Fibroblast of skin of back (primary cell): ENCODE results near the gene NCOA5.
"Not testable (repeated sequence)": the region's sequence is repeated elsewhere in the genome, so short reads cannot be mapped to it uniquely, and the experiment has no call there.

Experiments used
- DNase-seq: peaks from one replicate; pipeline ENCODE4 v3.0.0-alpha.2; 2013

Gene NCOA5

DNA sequence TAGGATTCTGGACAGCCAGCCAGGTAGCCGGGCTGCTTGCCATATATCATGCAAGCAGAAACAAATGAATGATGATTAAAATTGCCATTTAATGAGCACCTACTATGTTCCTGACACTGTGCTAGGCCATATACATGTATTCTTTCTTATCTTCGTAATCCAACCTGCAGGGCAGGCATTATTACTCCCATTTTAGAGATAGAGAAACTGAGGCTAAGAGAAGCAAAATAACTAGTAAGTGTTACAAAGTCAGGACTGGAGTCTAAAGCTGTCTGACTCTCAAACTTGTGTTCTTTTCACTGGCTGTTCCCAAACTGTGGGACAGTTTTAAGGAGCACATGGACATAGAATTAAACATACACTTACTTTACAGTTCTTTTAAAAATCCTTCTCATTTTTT lies 30.4 kb upstream of the NCOA5 start:
- DNase-seq, result no peak

DNA sequence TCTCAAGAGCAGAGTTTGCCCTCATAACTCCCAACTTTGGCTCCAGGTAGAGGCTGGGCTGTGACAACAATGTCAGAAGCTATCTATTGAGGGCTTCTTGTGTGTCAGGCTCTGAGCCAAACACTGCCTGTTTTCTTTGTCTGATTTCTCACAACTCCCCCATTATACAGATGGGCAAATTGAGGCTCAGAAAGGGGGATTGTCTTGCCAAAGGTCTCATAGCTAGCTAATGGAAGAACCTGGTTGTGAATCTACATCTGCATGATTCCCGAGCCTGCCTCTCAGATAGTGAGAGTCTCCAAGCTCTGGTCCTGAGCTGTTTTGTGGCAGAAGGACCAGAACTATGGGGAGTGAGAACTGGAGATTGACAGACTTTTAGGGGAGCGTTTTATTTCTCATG lies 29.8 kb upstream of the NCOA5 start:
- DNase-seq, result no peak

DNA sequence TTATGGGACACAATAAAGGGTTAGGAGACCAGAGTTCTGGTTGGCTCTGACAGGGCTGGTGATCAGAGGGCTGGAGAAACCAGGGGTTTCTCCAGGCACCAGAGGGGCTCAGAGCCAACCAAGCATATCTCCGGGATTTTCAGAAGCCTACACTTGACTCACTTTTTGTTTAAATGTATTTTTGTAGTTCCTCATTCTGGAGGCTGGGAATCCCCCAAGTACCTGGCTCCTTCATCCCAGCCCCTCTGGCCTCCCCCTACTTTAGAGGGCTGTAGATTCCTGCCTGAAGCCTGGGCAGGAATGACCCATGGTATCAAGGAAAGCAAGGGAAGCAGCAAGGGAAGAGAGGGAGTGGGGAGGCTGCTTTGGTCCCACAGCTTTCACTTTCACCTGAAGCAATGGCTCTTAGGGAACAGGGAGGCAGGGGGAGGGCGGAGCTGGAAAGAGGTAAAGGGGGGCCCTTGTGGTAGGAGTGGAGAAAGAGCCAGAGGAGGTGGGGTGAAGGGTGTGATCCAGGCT lies 29.3 kb upstream of the NCOA5 start:
- DNase-seq, result no peak

GRCh38 chr20:46118481-46119020 lies 28.8 kb upstream of the NCOA5 start:
- peak; percentile 20 for DNase-seq

DNA sequence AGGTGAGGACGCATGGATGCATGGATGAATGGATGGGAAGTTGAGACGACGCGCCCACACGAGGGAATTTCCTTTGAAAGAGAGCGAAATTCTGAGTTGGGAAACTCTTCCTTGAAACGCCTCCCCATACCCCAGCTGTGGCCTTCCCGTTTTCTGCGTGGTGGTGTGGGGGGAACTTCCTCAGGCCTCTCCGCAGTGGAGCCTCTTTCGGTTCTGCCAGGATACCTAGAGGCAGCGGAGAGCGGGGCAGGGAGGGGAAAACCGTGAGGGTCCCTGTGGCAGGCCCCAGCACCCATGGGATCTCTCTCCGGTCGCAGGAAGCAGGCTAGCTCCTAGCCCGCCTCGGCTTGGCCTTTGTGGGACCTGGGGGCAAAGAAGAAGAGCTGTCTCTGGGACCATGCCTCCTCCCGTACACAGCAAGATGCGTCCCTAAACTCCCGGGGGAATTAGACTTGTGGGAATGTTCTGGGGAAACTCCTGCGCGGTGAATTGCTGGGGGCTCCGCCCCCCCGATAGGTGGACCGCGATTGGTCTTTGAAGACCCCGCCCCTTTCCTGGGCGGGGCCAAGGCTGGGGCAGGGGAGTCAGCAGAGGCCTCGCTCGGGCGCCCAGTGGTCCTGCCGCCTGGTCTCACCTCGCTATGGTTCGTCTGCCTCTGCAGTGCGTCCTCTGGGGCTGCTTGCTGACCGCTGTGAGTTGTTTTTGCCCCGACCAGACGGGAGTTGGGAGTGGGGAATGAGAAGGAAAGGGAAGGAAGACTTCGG lies 28.1 kb upstream of the NCOA5 start, which contains the start of gene CD40:
TSS of gene CD40 (plus strand) at position 611 of the 764 bp plus-strand sequence. CDS start at position 641, 30 bp downstream.
- DNase-seq, result peak; percentile 84

GRCh38 chr20:46114449-46114848 lies 24.7 kb upstream of the NCOA5 start:
- no peak for DNase-seq

DNA sequence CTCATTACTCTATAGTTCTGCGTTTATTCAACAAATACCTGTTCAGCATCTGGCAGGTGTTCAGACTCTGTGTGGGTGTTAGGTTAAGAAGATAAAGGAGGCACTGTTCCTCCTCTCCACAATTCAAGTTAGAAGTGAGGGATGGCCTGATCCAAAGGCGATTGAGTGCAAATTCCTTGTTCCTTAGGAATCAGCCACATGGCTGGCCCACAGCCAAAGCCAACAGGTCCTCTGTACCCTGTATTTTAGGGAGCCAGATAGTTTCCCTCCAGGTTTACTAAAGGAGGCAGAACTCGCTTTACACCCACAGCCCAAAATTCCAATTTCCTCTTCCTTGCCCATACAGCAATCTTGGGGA lies 23.3 kb upstream of the NCOA5 start:
- no peak for DNase-seq

- DNase-seq, result no peak
Observed at GRCh38 chr20:46112430-46113112, 22.8 kb upstream of the NCOA5 start.

DNA sequence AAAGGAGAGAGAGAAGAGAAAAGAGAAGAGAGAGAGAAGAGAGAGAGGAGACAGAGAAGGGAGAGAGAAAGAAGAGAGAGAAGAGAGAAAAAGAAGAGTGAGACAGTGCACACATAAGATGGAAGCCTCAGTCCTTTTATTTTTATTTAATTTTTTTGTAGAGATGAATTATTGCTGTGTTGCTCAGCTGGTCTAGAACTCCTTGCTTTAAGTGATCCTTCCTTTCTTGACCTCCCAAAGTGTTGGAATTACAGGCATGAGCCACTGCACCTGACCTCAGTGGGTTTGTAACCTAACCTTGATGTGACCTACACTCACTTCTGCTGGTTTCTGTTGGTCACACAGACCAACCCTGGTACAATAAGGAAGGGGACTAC lies 22.1 kb upstream of the NCOA5 start:
- DNase-seq, result no peak

GRCh38 chr20:46111028-46111835 lies 21.5 kb upstream of the NCOA5 start:
- no peak for DNase-seq

GRCh38 chr20:46108976-46109375 lies 19.2 kb upstream of the NCOA5 start:
- DNase-seq, result no peak

DNA sequence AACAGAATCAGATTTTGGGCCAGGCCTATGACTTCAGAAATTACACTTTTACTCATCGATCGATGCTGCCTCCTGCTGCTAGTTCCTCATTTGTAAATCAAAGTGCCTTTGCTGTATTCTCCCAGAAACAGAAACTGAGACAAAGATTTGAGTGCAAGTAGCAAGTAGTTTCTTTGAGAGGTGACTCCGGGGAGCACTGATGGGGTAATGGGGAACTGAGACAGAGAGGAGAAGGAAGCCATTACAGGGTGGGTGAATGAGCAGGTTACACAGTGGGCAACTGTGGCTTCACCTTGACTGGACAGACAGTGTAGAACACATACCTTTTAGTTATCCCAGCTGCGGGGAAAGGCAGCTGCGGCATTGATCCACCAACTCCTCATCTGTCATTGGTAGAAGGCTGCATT lies 18.7 kb upstream of the NCOA5 start:
- no peak for DNase-seq

- no peak for DNase-seq
Observed at GRCh38 chr20:46107061-46107460, 17.3 kb upstream of the NCOA5 start.

DNA sequence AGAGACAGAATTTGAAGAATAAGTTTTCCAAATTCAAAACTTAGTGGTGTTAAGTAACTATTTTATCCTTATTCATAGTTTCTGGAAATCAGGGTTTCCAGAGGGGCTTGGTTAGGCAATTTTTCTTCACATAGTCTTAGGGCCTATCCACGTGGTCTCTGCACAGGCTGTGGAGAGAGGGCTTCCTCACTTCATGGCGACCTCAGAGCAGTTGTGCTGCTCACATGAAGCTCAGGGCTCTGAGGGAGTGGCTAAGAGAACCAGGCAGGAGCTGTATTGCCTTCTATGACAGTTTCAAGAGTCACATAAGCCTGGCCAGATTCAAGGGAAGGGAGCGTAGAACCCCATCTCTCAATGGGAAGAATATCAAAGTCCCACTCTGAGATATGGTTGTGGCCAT lies 14.5 kb upstream of the NCOA5 start:
- DNase-seq, result no peak

DNA sequence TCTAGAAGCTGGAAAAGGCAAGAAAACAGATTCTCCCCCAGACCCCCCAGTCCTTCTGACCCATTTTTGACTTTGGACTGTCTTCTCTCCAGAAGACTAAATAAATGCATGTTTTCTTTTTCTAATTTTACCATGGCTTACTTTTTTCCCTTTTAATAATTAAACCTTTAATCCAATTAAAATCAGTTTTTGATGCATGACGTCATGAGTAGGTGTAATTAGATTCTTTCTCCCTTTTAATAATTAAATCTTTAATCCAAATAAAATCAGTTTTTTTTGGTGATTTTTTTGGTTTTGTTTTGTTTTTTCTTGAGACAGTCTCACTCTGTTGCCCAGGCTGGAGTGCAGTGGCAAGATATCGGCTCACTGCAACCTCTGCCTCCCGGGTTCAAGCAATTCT lies 13.2 kb upstream of the NCOA5 start:
- DNase-seq, result no peak

DNA sequence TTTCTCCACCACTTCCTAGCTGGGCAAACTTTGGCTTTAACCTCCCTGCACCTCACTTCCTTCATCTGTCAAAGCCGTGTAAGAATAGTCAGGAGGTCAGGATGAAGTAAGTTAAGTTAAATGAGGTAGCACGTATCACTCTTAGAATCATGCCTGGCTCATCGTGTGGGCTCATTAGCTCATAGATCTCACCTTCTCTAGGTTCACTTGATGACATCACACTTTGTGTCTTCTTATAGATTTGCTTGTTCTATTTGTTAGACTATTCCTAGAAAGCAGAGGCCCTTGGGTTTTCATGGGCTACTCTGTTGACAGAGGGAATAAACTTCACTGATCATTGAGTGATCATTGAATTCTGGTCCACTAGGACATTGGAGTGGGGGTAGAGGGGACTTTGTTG lies 12.2 kb upstream of the NCOA5 start:
- DNase-seq, result no peak

GRCh38 chr20:46100988-46101387 lies 11.2 kb upstream of the NCOA5 start:
- DNase-seq, result no peak

DNA sequence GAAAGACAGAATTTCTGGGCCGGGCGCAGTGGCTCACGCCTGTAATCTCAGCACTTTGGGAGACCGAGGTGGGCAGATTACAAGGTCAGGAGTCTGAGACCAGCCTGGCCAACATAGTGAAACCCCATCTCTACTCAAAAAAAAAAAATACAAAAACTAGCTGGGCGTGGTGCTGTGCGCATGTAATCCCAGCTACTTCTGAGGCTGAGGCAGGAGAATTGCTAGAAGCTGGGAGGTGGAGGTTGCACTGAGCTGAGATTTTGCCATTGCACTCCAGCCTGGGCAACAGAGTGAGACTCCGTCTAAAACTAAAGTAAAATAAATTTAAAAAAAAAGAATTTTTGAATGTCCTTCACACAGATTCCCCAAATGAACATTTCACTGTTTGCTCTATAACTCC lies 10.7 kb upstream of the NCOA5 start:
- not testable (repeated sequence) for DNase-seq

DNA sequence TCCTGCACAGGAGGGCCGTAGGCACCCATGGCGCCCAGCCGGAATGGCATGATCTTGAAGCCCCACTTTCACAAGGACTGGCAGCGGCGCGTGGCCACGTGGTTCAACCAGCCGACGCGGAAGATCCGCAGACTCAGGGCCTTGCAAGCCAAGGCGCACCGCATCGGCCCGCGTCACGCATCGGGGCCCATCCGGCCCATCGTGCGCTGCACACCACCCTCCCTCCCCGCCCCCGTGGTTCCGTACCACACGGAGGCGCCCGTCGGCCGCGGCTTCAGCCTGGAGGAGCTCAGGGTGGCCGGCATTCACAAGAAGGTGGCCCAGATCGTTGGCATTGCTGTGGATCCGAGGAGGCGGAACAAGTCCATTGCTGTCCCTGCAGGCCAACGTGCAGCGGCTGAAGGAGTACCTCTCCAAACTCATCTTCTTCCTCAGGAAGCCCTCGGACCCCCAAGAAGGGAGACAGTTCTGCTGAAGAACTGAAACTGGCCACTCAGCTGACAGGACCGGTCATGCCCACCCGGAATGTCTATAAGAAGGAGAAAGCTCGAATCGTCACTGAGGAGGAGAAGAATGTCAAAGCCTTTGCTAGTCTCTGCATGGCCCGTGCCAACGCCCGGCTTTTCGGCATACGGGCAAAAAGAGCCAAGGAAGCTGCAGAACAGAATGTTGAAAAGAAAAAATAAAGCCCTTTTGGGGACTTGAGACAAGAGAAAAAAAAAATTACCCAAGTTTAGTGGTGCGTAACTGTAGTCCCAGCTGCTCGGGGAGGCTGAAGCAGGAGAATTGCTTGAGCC lies 9.9 kb upstream of the NCOA5 start:
- no peak for DNase-seq

- no peak for DNase-seq
Observed at GRCh38 chr20:46093531-46093930, 3.8 kb upstream of the NCOA5 start.

- not testable (repeated sequence) for DNase-seq
Observed at GRCh38 chr20:46091622-46092535, 2.1 kb upstream of the NCOA5 start.
